ENCODE data around the gene IQCK.

GRCh38 chr16:19760356-19761060 lies 42.4 kb downstream of the IQCK start:
- TF ChIP-seq POLR2AphosphoS5 (IDR thresholded peaks at IDR 0.05; ENCODE audit: borderline replicate concordance, low read depth, low read length) (no peak), FOXP2 (optimal IDR thresholded peaks at IDR 0.05; ENCODE audit: control extremely low read depth, extremely low read length, insufficient read depth) (no peak)

All from SK-N-MC (cell line).